Measurements from ENCODE around the gene AP5B1. TPM values are rescaled to one million over a fixed set of nuclear protein-coding genes. Genes with fewer than 3 reads are reported as not detected.
"Not testable (repeated sequence)": the region's sequence is repeated elsewhere in the genome, so short reads cannot be mapped to it uniquely, and the experiment has no call there.

The AP5B1 gene
- total RNA-seq, 1 experiment from 2014 or later, result 9.4 TPM

DNA sequence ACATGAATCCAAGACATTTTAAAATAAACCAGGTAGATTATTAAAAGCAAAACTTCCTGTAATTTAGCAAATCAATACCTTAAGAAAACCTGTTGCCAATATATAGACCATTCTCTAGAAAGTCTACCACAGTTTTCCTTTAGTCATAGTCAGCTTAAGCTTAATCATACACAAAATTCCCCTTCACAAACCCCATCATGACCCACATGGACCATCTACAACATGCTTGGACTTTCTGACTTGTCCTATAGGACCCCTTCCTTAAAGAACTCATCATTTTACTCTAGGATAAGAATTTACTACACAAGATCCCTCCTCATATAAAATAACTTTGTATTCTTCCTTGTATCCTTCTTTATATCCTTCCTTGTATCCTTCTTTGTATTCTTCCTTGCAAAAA, 44.0 kb downstream of the AP5B1 start:
- Mint-ChIP-seq H3K4me3 (no peak overlapping the region), H3K9me3 (peaks cover 46 to 55% of the 10 kb centered on the region in 2 experiments)
- peaks cover 4% of the 10 kb centered on the region for H3K9me3 ChIP-seq (ENCODE audit: control insufficient read depth, low read depth, low read length)

DNA sequence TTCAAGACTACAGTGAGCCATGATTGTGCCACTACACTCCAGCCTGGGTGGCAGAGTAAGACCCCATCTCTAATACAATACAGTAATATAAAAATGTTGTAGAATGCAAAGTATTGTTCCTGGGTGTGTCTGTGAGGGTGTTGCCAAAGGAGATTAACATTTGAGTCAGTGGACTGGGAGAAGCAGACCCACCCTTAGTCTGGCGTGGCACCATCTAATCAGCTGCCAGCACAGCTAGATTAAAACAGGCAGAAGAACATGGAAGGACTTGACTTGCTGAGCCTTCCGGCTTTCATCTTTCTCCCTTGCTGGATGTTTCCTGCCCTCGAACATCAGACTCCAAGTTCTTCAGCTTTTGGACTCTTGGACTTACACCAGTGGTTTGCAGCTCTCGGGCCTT, 45.7 kb downstream of the AP5B1 start:
- H2AFZ ChIP-seq (ENCODE audit: low read length); H3K4ac ChIP-seq (ENCODE audit: low read depth, low read length); H3K27ac Mint-ChIP-seq; H3K79me1 ChIP-seq (ENCODE audit: insufficient read depth, low read depth, low read length, poor library complexity, severe bottlenecking); H2BK5ac ChIP-seq (ENCODE audit: insufficient read length, low read length); H3K4me3 Mint-ChIP-seq; H3K18ac ChIP-seq (ENCODE audit: insufficient read length, low read depth, low read length); H3K27ac ChIP-seq (ENCODE audit: insufficient read length, low read depth, low read length); H3K9me3 ChIP-seq (ENCODE audit: control insufficient read depth, low read depth, low read length); H2BK20ac ChIP-seq (ENCODE audit: low read depth, low read length, poor library complexity, severe bottlenecking); H3K14ac ChIP-seq (ENCODE audit: insufficient read depth, low read length); H3K23ac ChIP-seq (ENCODE audit: insufficient read length, low read depth, low read length); H4K91ac ChIP-seq (ENCODE audit: insufficient read length, low read depth, low read length); H3K4me1 Mint-ChIP-seq; H3K56ac ChIP-seq (ENCODE audit: insufficient read length, low read depth, low read length); H2AK5ac ChIP-seq (ENCODE audit: insufficient read length, low read length); H2BK15ac ChIP-seq (ENCODE audit: low read depth, low read length); H2BK12ac ChIP-seq (ENCODE audit: insufficient read length, low read depth, low read length); H3K27me3 ChIP-seq (ENCODE audit: insufficient read depth, low read length); H3K4me1 ChIP-seq (ENCODE audit: insufficient read depth, low read length); H4K5ac ChIP-seq (ENCODE audit: insufficient read length, low read depth, low read length); H3K36me3 Mint-ChIP-seq (ENCODE audit: insufficient read depth in 1 of 3, low read depth in 3 of 3); H2BK120ac ChIP-seq (ENCODE audit: low read depth, low read length, poor library complexity, severe bottlenecking); H3K79me2 ChIP-seq (ENCODE audit: insufficient read depth, low read length); H3K23me2 ChIP-seq (ENCODE audit: insufficient read length, low read depth, low read length, poor library complexity, severe bottlenecking); H4K8ac ChIP-seq (replicated peaks; ENCODE audit: insufficient read length, low read depth, low read length); H3K4me2 ChIP-seq (ENCODE audit: insufficient read depth, insufficient read length, low read length); H3K9ac ChIP-seq (ENCODE audit: extremely low read depth, insufficient read length, low read length); H3T11ph ChIP-seq (ENCODE audit: low read length); DNase-seq; H4K20me1 ChIP-seq (ENCODE audit: control insufficient read depth, insufficient read depth, insufficient read length): not testable (repeated sequence)
- Mint-ChIP-seq H3K9me3 (peaks cover 48 to 50% of the 10 kb centered on the region in 2 experiments), H3K27me3 (ENCODE audit: low read depth) (peaks cover 36% of the 10 kb centered on the region)
- no CpG with 5 or more reads among the region's 4 CpGs for WGBS (ENCODE audit: extremely low coverage, insufficient read length, low lambda C conversion rate)

More for the DNA sequence above, 44.0 kb downstream of the AP5B1 start:
- Histone ChIP-seq H2BK15ac (ENCODE audit: low read depth, low read length) (no peak overlapping the region), H4K8ac (replicated peaks; ENCODE audit: insufficient read length, low read depth, low read length) (no peak overlapping the region), H4K91ac (ENCODE audit: insufficient read length, low read depth, low read length) (no peak overlapping the region), H2BK5ac (ENCODE audit: insufficient read length, low read length) (no peak overlapping the region), H2AK5ac (ENCODE audit: insufficient read length, low read length) (no peak overlapping the region), H3K4ac (ENCODE audit: low read depth, low read length) (no peak overlapping the region), H2AFZ (ENCODE audit: low read length) (no peak overlapping the region), H3K27ac (ENCODE audit: insufficient read length, low read depth, low read length) (no peak overlapping the region), H3K4me1 (ENCODE audit: insufficient read depth, low read length) (no peaks in the 10 kb centered on the region), H3K23ac (ENCODE audit: insufficient read length, low read depth, low read length) (no peak overlapping the region), H3K14ac (ENCODE audit: insufficient read depth, low read length) (no peak overlapping the region), H3K56ac (ENCODE audit: insufficient read length, low read depth, low read length) (no peak overlapping the region), H3K4me2 (ENCODE audit: insufficient read depth, insufficient read length, low read length) (no peak overlapping the region), H3K27me3 (ENCODE audit: insufficient read depth, low read length) (no peaks in the 10 kb centered on the region), H3K9ac (ENCODE audit: extremely low read depth, insufficient read length, low read length) (no peak overlapping the region), H3K79me2 (ENCODE audit: insufficient read depth, low read length) (no peaks in the 10 kb centered on the region), H2BK20ac (ENCODE audit: low read depth, low read length, poor library complexity, severe bottlenecking) (no peak overlapping the region), H3K18ac (ENCODE audit: insufficient read length, low read depth, low read length) (no peak overlapping the region), H2BK120ac (ENCODE audit: low read depth, low read length, poor library complexity, severe bottlenecking) (no peak overlapping the region), H3T11ph (ENCODE audit: low read length) (no peak overlapping the region), H4K5ac (ENCODE audit: insufficient read length, low read depth, low read length) (no peak overlapping the region), H3K79me1 (ENCODE audit: insufficient read depth, low read depth, low read length, poor library complexity, severe bottlenecking) (no peaks in the 10 kb centered on the region), H4K20me1 (ENCODE audit: control insufficient read depth, insufficient read depth, insufficient read length) (no peaks in the 10 kb centered on the region), H2BK12ac (ENCODE audit: insufficient read length, low read depth, low read length) (no peak overlapping the region), H3K23me2 (ENCODE audit: insufficient read length, low read depth, low read length, poor library complexity, severe bottlenecking) (no peaks in the 10 kb centered on the region)
- no peak for DNase-seq
- Mint-ChIP-seq H3K36me3 (ENCODE audit: insufficient read depth in 1 of 3, low read depth in 3 of 3) (peaks cover 0 to 1% (median 0%) of the 10 kb centered on the region in 3 experiments; a peak in 1 of 7 replicates), H3K27me3 (ENCODE audit: low read depth) (peaks cover 41% of the 10 kb centered on the region), H3K4me1 (no peaks in the 10 kb centered on the region), H3K27ac (no peak overlapping the region)
- TF ChIP-seq CTCF (conservative IDR thresholded peaks at IDR 0.05), result no peak
